ENCODE measurements around the gene TMEM17.
"Not testable (repeated sequence)": the region's sequence is repeated elsewhere in the genome, so short reads cannot be mapped to it uniquely, and the experiment has no call there.

Gene TMEM17

GRCh38 chr2:62505750-62506420, at the start of gene TMEM17:
TMEM17 (minus strand) TSS chr2:62506195; CDS start chr2:62506129, 66 bp downstream.
- peak; percentile 27 to 44 for DNase-seq (ENCODE audit: low read depth in 2 of 2)

GRCh38 chr2:62554440-62554839, 48.4 kb upstream of the TMEM17 start:
- no peak for DNase-seq (ENCODE audit: low read depth in 2 of 2)

- no peak for DNase-seq (ENCODE audit: low read depth in 2 of 2)
Measured at GRCh38 chr2:62550461-62550860, 44.5 kb upstream of the TMEM17 start.

GRCh38 chr2:62547854-62548253, 41.9 kb upstream of the TMEM17 start:
- no peak for DNase-seq (ENCODE audit: low read depth in 2 of 2)

GRCh38 chr2:62545261-62545660, 39.3 kb upstream of the TMEM17 start:
- no peak for DNase-seq (ENCODE audit: low read depth in 2 of 2)

GRCh38 chr2:62540408-62541168, 34.6 kb upstream of the TMEM17 start:
- no peak for DNase-seq (ENCODE audit: low read depth in 2 of 2)

- DNase-seq (ENCODE audit: low read depth in 2 of 2), result no peak
Measured at GRCh38 chr2:62539606-62540407, 33.8 kb upstream of the TMEM17 start.

- no peak for DNase-seq (ENCODE audit: low read depth in 2 of 2)
Measured at GRCh38 chr2:62538756-62539155, 32.8 kb upstream of the TMEM17 start.

- no peak for DNase-seq (ENCODE audit: low read depth in 2 of 2)
Measured at GRCh38 chr2:62537814-62538213, 31.8 kb upstream of the TMEM17 start.

GRCh38 chr2:62536873-62537547, 31.0 kb upstream of the TMEM17 start:
- DNase-seq (ENCODE audit: low read depth in 2 of 2), result no peak

GRCh38 chr2:62535521-62535920, 29.5 kb upstream of the TMEM17 start:
- DNase-seq (ENCODE audit: low read depth in 2 of 2), result not testable (repeated sequence)

GRCh38 chr2:62531594-62531993, 25.6 kb upstream of the TMEM17 start:
- DNase-seq (ENCODE audit: low read depth in 2 of 2), result no peak

- DNase-seq (ENCODE audit: low read depth in 2 of 2), result no peak
Measured at GRCh38 chr2:62529758-62530157, 23.8 kb upstream of the TMEM17 start.

GRCh38 chr2:62527478-62528210, 21.6 kb upstream of the TMEM17 start:
- DNase-seq (ENCODE audit: low read depth in 2 of 2), result no peak

- no peak for DNase-seq (ENCODE audit: low read depth in 2 of 2)
Measured at GRCh38 chr2:62526531-62527381, 20.8 kb upstream of the TMEM17 start.

- no peak for DNase-seq (ENCODE audit: low read depth in 2 of 2)
Measured at GRCh38 chr2:62525549-62526269, 19.7 kb upstream of the TMEM17 start.

GRCh38 chr2:62524293-62524941, 18.4 kb upstream of the TMEM17 start:
- DNase-seq (ENCODE audit: low read depth in 2 of 2), result no peak

GRCh38 chr2:62521061-62521460, 15.1 kb upstream of the TMEM17 start:
- DNase-seq (ENCODE audit: low read depth in 2 of 2), result not testable (repeated sequence)

- no peak for DNase-seq (ENCODE audit: low read depth in 2 of 2)
Measured at GRCh38 chr2:62512384-62512783, 6.4 kb upstream of the TMEM17 start.

Measured in stimulated activated CD8-positive, alpha-beta memory T cell treated with anti-CD3 and anti-CD28 coated beads, Interleukin-2, amount 100 ng/mL, for 48 hours (primary cell).